Uterus (tissue), 2 donors: Measurements from ENCODE around the gene P4HA2.
A peak's percentile ranks its signal among the peaks of the same experiment; 100 is the strongest.

Experiments used
- POLR2A ChIP-seq, 2 donors: fragments of 450-650 bp; IDR thresholded peaks; one replicate each; pipeline ENCODE4 v1.6.1; 2016; ENCODE audit warnings: antibody characterized with exemption in 2 of 2, mild to moderate bottlenecking in 1 of 2, moderate library complexity in 1 of 2
- TF ChIP-seq, protein P1 (sequence below), 4 experiments: fragments of 200-600 bp in 2 of 4; fragments of 450-650 bp in 2 of 4; sonication (generic) in 2 of 4; IDR thresholded peaks; one replicate each; pipeline ENCODE4 v1.5.1; 2016 to 2019; ENCODE audit warnings: antibody characterized with exemption in 4 of 4, mild to moderate bottlenecking in 2 of 4, moderate library complexity in 1 of 4

DNA sequence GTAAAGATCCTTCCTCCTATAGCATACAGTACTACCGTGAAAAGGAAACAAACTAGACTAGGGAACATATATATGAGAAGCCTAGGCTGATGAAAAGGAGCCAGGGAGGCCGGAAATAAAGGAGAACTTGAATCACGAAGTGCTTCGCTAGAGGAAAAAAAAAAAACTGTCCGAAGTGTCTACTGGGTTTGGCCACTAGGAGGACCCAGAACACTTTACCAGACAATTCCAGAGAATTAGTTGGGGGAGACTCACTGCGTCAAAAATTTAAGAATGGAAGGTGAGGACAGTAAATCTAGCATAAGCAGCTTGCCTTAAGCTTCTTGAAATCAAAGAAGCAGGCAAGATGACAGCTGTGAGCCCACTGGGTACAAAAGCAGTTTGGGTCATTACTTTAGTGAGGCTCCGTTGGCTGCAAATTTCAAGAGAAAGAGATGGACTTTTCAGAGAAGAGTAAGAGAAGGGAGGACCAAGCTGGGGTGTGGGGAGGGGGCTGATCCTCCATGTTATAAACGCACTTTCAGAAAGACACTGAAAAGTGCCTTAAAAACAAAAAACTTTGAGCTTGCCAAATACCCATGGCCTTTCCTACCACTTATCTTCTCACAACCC lies 47.4 kb downstream of the P4HA2 start:
- TF ChIP-seq, protein P1, sequence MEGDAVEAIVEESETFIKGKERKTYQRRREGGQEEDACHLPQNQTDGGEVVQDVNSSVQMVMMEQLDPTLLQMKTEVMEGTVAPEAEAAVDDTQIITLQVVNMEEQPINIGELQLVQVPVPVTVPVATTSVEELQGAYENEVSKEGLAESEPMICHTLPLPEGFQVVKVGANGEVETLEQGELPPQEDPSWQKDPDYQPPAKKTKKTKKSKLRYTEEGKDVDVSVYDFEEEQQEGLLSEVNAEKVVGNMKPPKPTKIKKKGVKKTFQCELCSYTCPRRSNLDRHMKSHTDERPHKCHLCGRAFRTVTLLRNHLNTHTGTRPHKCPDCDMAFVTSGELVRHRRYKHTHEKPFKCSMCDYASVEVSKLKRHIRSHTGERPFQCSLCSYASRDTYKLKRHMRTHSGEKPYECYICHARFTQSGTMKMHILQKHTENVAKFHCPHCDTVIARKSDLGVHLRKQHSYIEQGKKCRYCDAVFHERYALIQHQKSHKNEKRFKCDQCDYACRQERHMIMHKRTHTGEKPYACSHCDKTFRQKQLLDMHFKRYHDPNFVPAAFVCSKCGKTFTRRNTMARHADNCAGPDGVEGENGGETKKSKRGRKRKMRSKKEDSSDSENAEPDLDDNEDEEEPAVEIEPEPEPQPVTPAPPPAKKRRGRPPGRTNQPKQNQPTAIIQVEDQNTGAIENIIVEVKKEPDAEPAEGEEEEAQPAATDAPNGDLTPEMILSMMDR (IDR thresholded peaks at IDR 0.05): peak; percentile 48 to 71 (median 58)
- TF ChIP-seq POLR2A (IDR thresholded peaks at IDR 0.05): no peak
